HG02642 (cell line): Measurements from ENCODE around the gene YIPF7.
A peak's percentile ranks its signal among the peaks of the same experiment; 100 is the strongest.

Source experiments
- ATAC-seq: cut with Tn5 transposase; IDR thresholded peaks from one replicate; pipeline ENCODE4 v1.9.1; 2021; ENCODE audit warnings: mild to moderate bottlenecking; ENCODE audit not compliant: unreplicated experiment, poor library complexity

YIPF7 gene

GRCh38 chr4:44629280-44629866 is 22.1 kb downstream of the YIPF7 start:
- ATAC-seq: peak; percentile 97

GRCh38 chr4:44623676-44624075 is 27.7 kb downstream of the YIPF7 start:
- ATAC-seq: no peak

GRCh38 chr4:44616621-44617020 is 34.8 kb downstream of the YIPF7 start:
- ATAC-seq: no peak

- ATAC-seq: no peak
Measured at GRCh38 chr4:44583393-44583792, 68.0 kb downstream of the YIPF7 start.

GRCh38 chr4:44580231-44580630 is 71.2 kb downstream of the YIPF7 start:
- ATAC-seq: no peak

GRCh38 chr4:44578954-44579353 is 72.5 kb downstream of the YIPF7 start:
- ATAC-seq: no peak
